Heart right ventricle (tissue), 16 donors: ENCODE results near the gene LASP1. TPM values are rescaled to one million over a fixed set of nuclear protein-coding genes. Genes with fewer than 3 reads are reported as not detected.

Source experiments
- ATAC-seq, 8 donors: fragments of 200-7000 bp; cut with Tn5 transposase; one replicate each; pipeline ENCODE4 v1.9.1; 2020; ENCODE audit warnings: mild to moderate bottlenecking in 8 of 8, moderate library complexity in 8 of 8, moderate number of reproducible peaks in 1 of 8
- DNase-seq, 2 donors: peaks; one replicate each; pipeline ENCODE4 v3.0.0-alpha.2; 2020
- H3K27ac ChIP-seq, 10 donors: fragments of 200-600 bp; sonication (generic) in 2 of 10; one replicate each; pipeline versions ENCODE4 v1.5.0 to v1.8.0; 2020 to 2022; ENCODE audit warnings: mild to moderate bottlenecking in 3 of 10
- H3K27me3 ChIP-seq, 7 donors: fragments of 200-600 bp; one replicate each; pipeline ENCODE4 v1.8.0; 2021 to 2022; ENCODE audit warnings: mild to moderate bottlenecking in 2 of 7
- H3K36me3 ChIP-seq, 9 donors: fragments of 200-600 bp; sonication (generic) in 1 of 9; one replicate each; pipeline versions ENCODE4 v1.5.0 to v1.8.0; 2020 to 2022; ENCODE audit warnings: mild to moderate bottlenecking in 2 of 9
- H3K4me1 ChIP-seq, 9 donors: fragments of 200-600 bp; sonication (generic) in 1 of 9; one replicate each; pipeline versions ENCODE4 v1.5.0 to v1.8.0; 2020 to 2022; ENCODE audit warnings: mild to moderate bottlenecking in 4 of 9
- H3K4me3 ChIP-seq, 10 donors: fragments of 200-600 bp; sonication (generic) in 2 of 10; one replicate each; pipeline versions ENCODE4 v1.5.0 to v1.8.0; 2020 to 2022; ENCODE audit warnings: mild to moderate bottlenecking in 7 of 10, moderate library complexity in 2 of 10
- H3K9me3 ChIP-seq, 11 donors: fragments of 200-600 bp in 10 of 11; sonication (generic) in 2 of 11; one replicate each; pipeline versions ENCODE4 v1.5.0 to v1.8.0; 2013 to 2022; ENCODE audit warnings: mild to moderate bottlenecking in 2 of 11, control low read depth in 1 of 11, moderate library complexity in 1 of 11
- CTCF ChIP-seq, 9 donors: fragments of 200-600 bp; sonication (generic) in 2 of 9; IDR thresholded peaks; one replicate each; pipeline versions ENCODE4 v1.5.0 to v1.8.0; 2021 to 2022; ENCODE audit warnings: antibody characterized with exemption in 9 of 9, mild to moderate bottlenecking in 5 of 9, moderate library complexity in 1 of 9
- WGBS, 2 donors: extraction: QIAGEN DNeasy Blood & Tissue Kit; methylation state at CpG; one replicate each; pipeline ENCODE4 v1.1.7; 2013; ENCODE audit warnings: inconsistent platforms in 1 of 2; 5-methylcytosine and 5-hydroxymethylcytosine counted together
- intact Hi-C, 10 donors: fragments of 100-400 bp; cut with DNase I; formaldehyde crosslinking; loops; one replicate each; pipeline versions ENCODE4 v1.11.1 to v1.14.2; 2022
- polyA plus RNA-seq, 2 donors: library from polyadenylated mRNA; stranded (reverse); fragments of 200-250 nt; gene quantifications; one replicate each; pipeline ENCODE4 v1.2.3, GENCODE V29; 2013
- total RNA-seq, 10 donors: library from RNA; stranded (reverse); fragmentation: NEBNext Ultra II Directional in 3 of 10; extraction: Animal tissue kit (Norgen Biotek cat#: 25700) in 3 of 10; gene quantifications; one replicate each; pipeline versions ENCODE4 v1.2.1 to v1.2.4, GENCODE V29; 2021 to 2023
- donor health status: Arrhythmogenic right ventricular cardiomyopathy.
- donor health status: ischemic (EF 13 %, LVEDD 7.1; RV severe dilation, severe dysfunction).
- donor health status: healthy with polysubstance abuse.
- donor health status: DM: no; HTN: yes; CAD: no.
- donor health status: DM: no; HTN: no; CAD: no.
- donor health status: ischemic (EF 25% LVEDD 6.9; RV normal size, moderate dysfunction).
- donor health status: ischemic (EF 25% LVEDD 5.7; RV mildly dilated, moderate dysfunction).
- donor health status: healthy.
- donor health status: DM: yes; HTN: yes; CAD: no.
- donor health status: Ischemic cardiomyopathy.
- donor health status: ischemic (EF 35%, LVEDD 5.7; RV mildly dilated, moderate dysfunction).
- donor health status: nonischemic (EF 11% LVEDD 7.7; RV severe dilation, severe dysfunction).
- donor health status: DM: yes; HTN: yes; CAD: no.
- donor health status: PGD.
- donor health status: ischemic (EF 29% LVEDD 5.4; RV normal size, mild dysfunction).
- donor health status: nonischemic (EF 23%, LVEDD 6.1; RV moderate dilation, normal function).

Gene LASP1
- total and polyA plus RNA-seq, 12 donors = 19.5 to 56.9 (median 23.0) TPM

- peaks cover 46 to 99% (median 93%) of the 10 kb centered on the region in 9 donors for H3K4me1 ChIP-seq
- H3K27ac ChIP-seq = peak overlapping the region in 7 of 10 donors; percentile 3 to 70 (median 34)
- no peaks in the 10 kb centered on the region for H3K27me3 ChIP-seq
- peaks cover 0 to 78% (median 4%) of the 10 kb centered on the region in 9 donors for H3K36me3 ChIP-seq
- WGBS, 2 donors = 63 to 69% methylated on average over 7 of the region's 7 CpGs
- intact Hi-C loops = loop anchor here in 2 of 10 donors (10.0 kb wide), 2 partner anchors 88 to 278 kb away; partner anchors contain the start of genes FBXO47 (in 1 of the 2) and PLXDC1 (in 1 of the 2)
- no peak for TF ChIP-seq CTCF (IDR thresholded peaks at IDR 0.05)
- no peak for DNase-seq
- no peak overlapping the region for H3K4me3 ChIP-seq
- ATAC-seq = no peak
- H3K9me3 ChIP-seq = no peaks in the 10 kb centered on the region
Observed at GRCh38 chr17:38877130-38877851, 7.4 kb downstream of the LASP1 start.

GRCh38 chr17:38879878-38880665 is 10.2 kb downstream of the LASP1 start:
- ATAC-seq (peak in 7 of 8 donors; percentile 32 to 65 (median 52)), DNase-seq (peak; percentile 32 to 55)
- H3K4me1 ChIP-seq = peaks cover 46 to 97% (median 93%) of the 10 kb centered on the region in 9 donors
- H3K27ac ChIP-seq = peak overlapping the region; percentile 33 to 81 (median 68)
- intact Hi-C loops = loop anchor here in 3 of 10 donors (2.0 to 10.0 kb wide), 3 partner anchors 43 to 275 kb away; partner anchors contain the start of genes FBXO47 (in 1 of the 3) and PLXDC1 (in 1 of the 3)
- peak overlapping the region in 6 of 10 donors; percentile 0 to 19 (median 5) for H3K4me3 ChIP-seq
- TF ChIP-seq CTCF (IDR thresholded peaks at IDR 0.05) = no peak
- H3K27me3 ChIP-seq = no peaks in the 10 kb centered on the region
- 16 to 18% methylated on average over 6 of the region's 6 CpGs for WGBS, 2 donors
- H3K36me3 ChIP-seq = peaks cover 0 to 76% (median 4%) of the 10 kb centered on the region in 9 donors
- H3K9me3 ChIP-seq = no peaks in the 10 kb centered on the region

GRCh38 chr17:38881600-38882191 is 11.8 kb downstream of the LASP1 start:
- H3K4me1 ChIP-seq = peaks cover 46 to 99% (median 93%) of the 10 kb centered on the region in 9 donors

More at GRCh38 chr17:38881600-38882191, 11.8 kb downstream of the LASP1 start:
- H3K4me3 ChIP-seq = no peak overlapping the region
- peak overlapping the region in 9 of 10 donors; percentile 51 to 81 (median 69) for H3K27ac ChIP-seq
- ATAC-seq (peak; percentile 23 to 64 (median 52)), DNase-seq (peak; percentile 64 to 71)
- WGBS, 2 donors = 29 to 36% methylated on average over 8 of the region's 8 CpGs
- H3K9me3 ChIP-seq = no peaks in the 10 kb centered on the region
- intact Hi-C loops = loop anchor here in 1 of 10 donors (2.0 kb wide), 1 partner anchor 41 kb away; no protein-coding TSS in a partner anchor
- H3K27me3 ChIP-seq = no peaks in the 10 kb centered on the region
- TF ChIP-seq CTCF (IDR thresholded peaks at IDR 0.05) = no peak
- H3K36me3 ChIP-seq = peaks cover 0 to 87% (median 4%) of the 10 kb centered on the region in 9 donors
